Testis (tissue), 2 donors: Measurements from ENCODE around the gene WWP2.

Source experiments
- CTCF ChIP-seq, 3 experiments: fragments of 450-650 bp in 2 of 3; fragments of 200-600 bp in 1 of 3; sonication (generic) in 1 of 3; IDR thresholded peaks; one replicate each; pipeline ENCODE4 v1.5.1; 2016 to 2019; ENCODE audit warnings: antibody characterized with exemption in 3 of 3, mild to moderate bottlenecking in 2 of 3, moderate library complexity in 1 of 3
- POLR2A ChIP-seq: fragments of 450-650 bp; IDR thresholded peaks from one replicate; pipeline ENCODE4 v1.6.1; 2017; ENCODE audit warnings: antibody characterized with exemption, mild to moderate bottlenecking, moderate library complexity

GRCh38 chr16:69859105-69859989 is 97.2 kb downstream of the WWP2 start:
- TF ChIP-seq CTCF (IDR thresholded peaks at IDR 0.05): peak in 1 of 3 experiments; percentile 16
- TF ChIP-seq POLR2A: no peak
